ENCODE results near the gene RTN1.

RTN1 gene

GRCh38 chr14:59761851-59762250 lies 108.7 kb downstream of the RTN1 start:
- H3K4me3 ChIP-seq (ENCODE audit: low read depth, low read length): no peak overlapping the region
- TF ChIP-seq, protein P1, sequence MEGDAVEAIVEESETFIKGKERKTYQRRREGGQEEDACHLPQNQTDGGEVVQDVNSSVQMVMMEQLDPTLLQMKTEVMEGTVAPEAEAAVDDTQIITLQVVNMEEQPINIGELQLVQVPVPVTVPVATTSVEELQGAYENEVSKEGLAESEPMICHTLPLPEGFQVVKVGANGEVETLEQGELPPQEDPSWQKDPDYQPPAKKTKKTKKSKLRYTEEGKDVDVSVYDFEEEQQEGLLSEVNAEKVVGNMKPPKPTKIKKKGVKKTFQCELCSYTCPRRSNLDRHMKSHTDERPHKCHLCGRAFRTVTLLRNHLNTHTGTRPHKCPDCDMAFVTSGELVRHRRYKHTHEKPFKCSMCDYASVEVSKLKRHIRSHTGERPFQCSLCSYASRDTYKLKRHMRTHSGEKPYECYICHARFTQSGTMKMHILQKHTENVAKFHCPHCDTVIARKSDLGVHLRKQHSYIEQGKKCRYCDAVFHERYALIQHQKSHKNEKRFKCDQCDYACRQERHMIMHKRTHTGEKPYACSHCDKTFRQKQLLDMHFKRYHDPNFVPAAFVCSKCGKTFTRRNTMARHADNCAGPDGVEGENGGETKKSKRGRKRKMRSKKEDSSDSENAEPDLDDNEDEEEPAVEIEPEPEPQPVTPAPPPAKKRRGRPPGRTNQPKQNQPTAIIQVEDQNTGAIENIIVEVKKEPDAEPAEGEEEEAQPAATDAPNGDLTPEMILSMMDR (conservative IDR thresholded peaks at IDR 0.05; ENCODE audit: low read depth, low read length): no peak
- DNase-seq (ENCODE audit: low read depth): no peak

GRCh38 chr14:59755409-59756135 lies 115.0 kb downstream of the RTN1 start:
- DNase-seq (ENCODE audit: low read depth): no peak

GRCh38 chr14:59754256-59754655 lies 116.3 kb downstream of the RTN1 start:
- no peak overlapping the region for H3K4me3 ChIP-seq (ENCODE audit: low read depth, low read length)
- peak; percentile 24 for DNase-seq (ENCODE audit: low read depth)
- TF ChIP-seq, protein P1 (conservative IDR thresholded peaks at IDR 0.05; ENCODE audit: low read depth, low read length): no peak

More at GRCh38 chr14:59755409-59756135, 115.0 kb downstream of the RTN1 start:
- H3K4me3 ChIP-seq (ENCODE audit: low read depth, low read length): no peak overlapping the region
- TF ChIP-seq, protein P1 (conservative IDR thresholded peaks at IDR 0.05; ENCODE audit: low read depth, low read length): no peak

DNA sequence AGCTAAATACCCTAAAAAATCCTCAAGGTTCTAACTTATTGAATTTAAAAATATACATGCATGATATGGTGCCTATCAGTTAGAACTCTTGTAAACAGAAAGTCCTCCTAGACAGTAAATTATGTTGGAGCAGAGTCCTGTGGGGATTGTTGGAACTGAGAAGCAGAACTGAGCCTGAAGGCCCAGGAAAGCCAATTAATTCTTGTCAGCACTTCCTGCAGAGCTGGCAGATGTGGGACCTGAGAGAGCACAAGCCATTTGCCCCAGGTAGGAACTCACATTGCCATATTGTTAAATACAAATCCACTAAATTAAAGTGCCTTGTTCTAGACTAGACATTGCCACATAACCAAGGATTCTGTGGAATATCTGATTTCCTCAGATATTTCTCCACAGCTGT lies 117.1 kb downstream of the RTN1 start:
- H3K4me3 ChIP-seq (ENCODE audit: low read depth, low read length): no peak overlapping the region
- TF ChIP-seq, protein P1 (conservative IDR thresholded peaks at IDR 0.05; ENCODE audit: low read depth, low read length): no peak

DNA sequence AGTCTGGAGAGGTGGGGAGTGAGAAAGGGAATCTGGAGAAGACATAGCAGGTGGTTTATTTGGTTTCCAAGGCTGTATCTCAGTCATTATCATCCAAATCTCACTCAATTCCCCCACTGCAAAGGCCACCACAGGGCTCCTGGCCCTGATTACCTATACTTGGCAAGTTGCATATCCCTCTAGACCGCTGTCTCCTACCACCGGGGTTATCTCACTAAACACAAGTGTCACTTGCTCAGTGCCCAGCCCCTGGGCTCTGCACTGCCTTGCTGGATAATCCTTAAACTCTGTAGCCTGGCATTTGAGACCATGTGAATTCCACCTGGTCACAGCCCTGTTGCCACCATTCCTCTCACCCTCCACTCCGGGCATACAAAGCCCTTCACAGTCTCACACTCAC lies 119.0 kb downstream of the RTN1 start:
- H3K4me3 ChIP-seq (ENCODE audit: low read depth, low read length): no peak overlapping the region
- TF ChIP-seq, protein P1 (conservative IDR thresholded peaks at IDR 0.05; ENCODE audit: low read depth, low read length): no peak
- DNase-seq (ENCODE audit: low read depth): no peak

More for the DNA sequence above, 117.1 kb downstream of the RTN1 start:
- DNase-seq (ENCODE audit: low read depth): no peak

DNA sequence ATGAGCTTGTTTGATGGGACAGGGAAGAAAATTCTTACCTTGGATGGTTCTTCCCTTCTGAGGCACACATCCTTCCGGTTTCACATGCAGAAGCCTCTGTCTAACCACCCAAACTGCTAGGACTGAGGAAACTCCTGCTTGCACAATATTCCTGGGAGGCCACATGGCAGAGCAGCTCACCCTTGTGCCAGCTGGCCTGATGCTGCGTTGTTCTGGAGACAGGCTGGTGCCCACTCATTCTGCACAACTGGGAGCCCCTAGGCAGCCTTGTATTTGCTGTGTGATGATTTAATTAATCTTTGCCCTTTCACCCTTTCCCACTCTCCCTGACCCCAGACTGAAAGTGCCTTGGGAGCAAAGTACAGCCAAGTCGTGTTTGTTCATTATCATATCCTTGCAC lies 130.8 kb downstream of the RTN1 start:
- TF ChIP-seq, protein P1 (conservative IDR thresholded peaks at IDR 0.05; ENCODE audit: low read depth, low read length): no peak
- no peak for DNase-seq (ENCODE audit: low read depth)
- no peak overlapping the region for H3K4me3 ChIP-seq (ENCODE audit: low read depth, low read length)

- no peak for DNase-seq (ENCODE audit: low read depth)
- TF ChIP-seq, protein P1 (conservative IDR thresholded peaks at IDR 0.05; ENCODE audit: low read depth, low read length): no peak
- no peak overlapping the region for H3K4me3 ChIP-seq (ENCODE audit: low read depth, low read length)
These were observed 142.3 kb downstream of the RTN1 start for GRCh38 chr14:59728304-59728703.

Data from choroid plexus epithelial cell (primary cell).